ENCODE data around the gene PTPRQ.

DNA sequence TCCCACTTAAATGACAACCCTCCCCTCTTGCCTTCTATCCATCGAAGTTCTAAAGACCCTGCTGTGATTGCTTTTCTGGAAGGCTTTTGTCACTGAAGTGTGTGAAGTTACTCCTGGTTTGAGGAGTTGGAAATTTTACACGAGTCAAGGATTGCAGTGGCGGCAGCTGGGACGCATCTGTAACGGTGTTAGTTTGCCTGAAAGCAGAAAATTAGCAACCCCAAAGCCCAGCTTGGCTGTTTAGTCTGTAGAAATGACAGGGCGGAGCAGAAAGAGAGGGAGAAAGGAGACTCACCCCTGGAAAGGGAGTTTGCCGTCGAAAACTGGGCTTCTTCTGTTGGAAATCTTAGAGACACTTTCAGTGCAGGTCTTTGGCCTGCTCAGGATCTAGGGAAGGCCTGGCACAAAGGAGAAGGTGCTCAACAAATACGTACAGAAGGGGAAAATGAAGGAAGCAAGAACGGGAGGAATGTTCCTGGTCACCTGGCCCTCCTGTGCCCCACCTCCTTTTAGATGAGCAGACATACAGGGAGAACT, 271.7 kb downstream of the PTPRQ start:
- TF ChIP-seq, protein P1, sequence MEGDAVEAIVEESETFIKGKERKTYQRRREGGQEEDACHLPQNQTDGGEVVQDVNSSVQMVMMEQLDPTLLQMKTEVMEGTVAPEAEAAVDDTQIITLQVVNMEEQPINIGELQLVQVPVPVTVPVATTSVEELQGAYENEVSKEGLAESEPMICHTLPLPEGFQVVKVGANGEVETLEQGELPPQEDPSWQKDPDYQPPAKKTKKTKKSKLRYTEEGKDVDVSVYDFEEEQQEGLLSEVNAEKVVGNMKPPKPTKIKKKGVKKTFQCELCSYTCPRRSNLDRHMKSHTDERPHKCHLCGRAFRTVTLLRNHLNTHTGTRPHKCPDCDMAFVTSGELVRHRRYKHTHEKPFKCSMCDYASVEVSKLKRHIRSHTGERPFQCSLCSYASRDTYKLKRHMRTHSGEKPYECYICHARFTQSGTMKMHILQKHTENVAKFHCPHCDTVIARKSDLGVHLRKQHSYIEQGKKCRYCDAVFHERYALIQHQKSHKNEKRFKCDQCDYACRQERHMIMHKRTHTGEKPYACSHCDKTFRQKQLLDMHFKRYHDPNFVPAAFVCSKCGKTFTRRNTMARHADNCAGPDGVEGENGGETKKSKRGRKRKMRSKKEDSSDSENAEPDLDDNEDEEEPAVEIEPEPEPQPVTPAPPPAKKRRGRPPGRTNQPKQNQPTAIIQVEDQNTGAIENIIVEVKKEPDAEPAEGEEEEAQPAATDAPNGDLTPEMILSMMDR (IDR thresholded peaks at IDR 0.05): no peak
- TF ChIP-seq CBX8 (IDR thresholded peaks at IDR 0.05) (no peak), REST (IDR thresholded peaks at IDR 0.05) (no peak), RFX5 (IDR thresholded peaks at IDR 0.05) (no peak), NPAS2 (CRISPR knock-in tag; IDR thresholded peaks at IDR 0.05; ENCODE audit: borderline replicate concordance) (no peak), KDM5A (IDR thresholded peaks at IDR 0.05) (no peak), HMGXB4 (CRISPR knock-in tag; IDR thresholded peaks at IDR 0.05; ENCODE audit: borderline replicate concordance) (no peak), EP300 (IDR thresholded peaks at IDR 0.05) (no peak), RAD21 (conservative IDR thresholded peaks at IDR 0.05 in 1 of 2, IDR thresholded peaks at IDR 0.05 in 1 of 2) (no peak), MYC (IDR thresholded peaks at IDR 0.05; ENCODE audit: borderline replicate concordance, low read length) (no peak), JUN (IDR thresholded peaks at IDR 0.05) (no peak), POLR2A (IDR thresholded peaks at IDR 0.05; ENCODE audit: low read length) (no peak), HDAC2 (IDR thresholded peaks at IDR 0.05) (no peak), POLR2AphosphoS2 (conservative IDR thresholded peaks at IDR 0.05; ENCODE audit: low read length) (no peak)
